Measurements from ENCODE around the gene UXT.
"Not testable (repeated sequence)": the region's sequence is repeated elsewhere in the genome, so short reads cannot be mapped to it uniquely, and the experiment has no call there.

UXT gene, protein sequence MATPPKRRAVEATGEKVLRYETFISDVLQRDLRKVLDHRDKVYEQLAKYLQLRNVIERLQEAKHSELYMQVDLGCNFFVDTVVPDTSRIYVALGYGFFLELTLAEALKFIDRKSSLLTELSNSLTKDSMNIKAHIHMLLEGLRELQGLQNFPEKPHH

GRCh38 chrX:47658684-47659420, at the start of gene UXT:
TSS of gene UXT (minus strand) at chrX:47659180. CDS start at chrX:47658927, 253 bp downstream.
- in situ Hi-C loops (cut with HindIII; ENCODE audit: low pct_unique_long_range_greater_than_20kb, low sequenced_read_pairs) = no loop called here
- peak; percentile 68 to 98 for DNase-seq (ENCODE audit: low read depth in 1 of 2, low spot score in 1 of 2)
- TF ChIP-seq JUND (IDR thresholded peaks at IDR 0.05; ENCODE audit: low read depth) = no peak

GRCh38 chrX:47707031-47707780, 48.2 kb upstream of the UXT start:
- no peak for TF ChIP-seq JUND (IDR thresholded peaks at IDR 0.05; ENCODE audit: low read depth)
- DNase-seq (ENCODE audit: low read depth in 1 of 2, low spot score in 1 of 2) = no peak
- in situ Hi-C loops (cut with HindIII; ENCODE audit: low pct_unique_long_range_greater_than_20kb, low sequenced_read_pairs) = no loop called here

- no peak for TF ChIP-seq JUND (IDR thresholded peaks at IDR 0.05; ENCODE audit: low read depth)
- in situ Hi-C loops (cut with HindIII; ENCODE audit: low pct_unique_long_range_greater_than_20kb, low sequenced_read_pairs) = no loop called here
- DNase-seq (ENCODE audit: low read depth in 1 of 2, low spot score in 1 of 2) = no peak
These were observed 47.6 kb upstream of the UXT start for GRCh38 chrX:47706575-47706974.

- in situ Hi-C loops (cut with HindIII; ENCODE audit: low pct_unique_long_range_greater_than_20kb, low sequenced_read_pairs) = no loop called here
- TF ChIP-seq JUND (IDR thresholded peaks at IDR 0.05; ENCODE audit: low read depth) = no peak
- no peak for DNase-seq (ENCODE audit: low read depth in 1 of 2, low spot score in 1 of 2)
These were observed 45.8 kb upstream of the UXT start for GRCh38 chrX:47704736-47705135.

- TF ChIP-seq JUND (IDR thresholded peaks at IDR 0.05; ENCODE audit: low read depth) = no peak
- in situ Hi-C loops (cut with HindIII; ENCODE audit: low pct_unique_long_range_greater_than_20kb, low sequenced_read_pairs) = no loop called here
- DNase-seq (ENCODE audit: low read depth in 1 of 2, low spot score in 1 of 2) = no peak
These were observed 38.2 kb upstream of the UXT start for GRCh38 chrX:47697181-47697580.

GRCh38 chrX:47690175-47690574, 31.2 kb upstream of the UXT start:
- no peak for DNase-seq (ENCODE audit: low read depth in 1 of 2, low spot score in 1 of 2)
- in situ Hi-C loops (cut with HindIII; ENCODE audit: low pct_unique_long_range_greater_than_20kb, low sequenced_read_pairs) = no loop called here
- TF ChIP-seq JUND (IDR thresholded peaks at IDR 0.05; ENCODE audit: low read depth) = no peak

DNA sequence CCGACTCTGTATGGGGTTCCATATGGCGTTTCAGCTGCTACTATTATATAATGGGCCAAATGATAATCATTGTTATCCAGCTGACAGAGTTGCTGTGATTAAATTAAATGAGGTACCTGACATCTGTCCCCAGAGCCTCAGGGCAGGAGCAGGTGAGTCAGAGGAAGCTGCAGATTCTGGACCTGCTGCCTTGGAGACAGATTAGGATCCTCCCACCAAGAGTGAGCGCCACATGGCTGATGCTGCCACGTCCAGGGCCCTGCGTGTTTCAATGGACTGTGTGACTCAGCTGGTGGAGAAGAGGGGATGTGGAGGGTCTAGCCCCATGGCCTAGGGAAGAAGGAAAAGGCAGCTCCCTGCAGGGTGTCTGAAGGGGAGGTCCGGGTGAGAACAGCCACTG, 28.3 kb upstream of the UXT start:
- in situ Hi-C loops (cut with HindIII; ENCODE audit: low pct_unique_long_range_greater_than_20kb, low sequenced_read_pairs) = no loop called here
- no peak for TF ChIP-seq JUND (IDR thresholded peaks at IDR 0.05; ENCODE audit: low read depth)
- no peak for DNase-seq (ENCODE audit: low read depth in 1 of 2, low spot score in 1 of 2)

GRCh38 chrX:47683829-47684205, 24.8 kb upstream of the UXT start:
- DNase-seq (ENCODE audit: low read depth in 1 of 2, low spot score in 1 of 2) = no peak
- TF ChIP-seq JUND (IDR thresholded peaks at IDR 0.05; ENCODE audit: low read depth) = no peak
- in situ Hi-C loops (cut with HindIII; ENCODE audit: low pct_unique_long_range_greater_than_20kb, low sequenced_read_pairs) = no loop called here

DNA sequence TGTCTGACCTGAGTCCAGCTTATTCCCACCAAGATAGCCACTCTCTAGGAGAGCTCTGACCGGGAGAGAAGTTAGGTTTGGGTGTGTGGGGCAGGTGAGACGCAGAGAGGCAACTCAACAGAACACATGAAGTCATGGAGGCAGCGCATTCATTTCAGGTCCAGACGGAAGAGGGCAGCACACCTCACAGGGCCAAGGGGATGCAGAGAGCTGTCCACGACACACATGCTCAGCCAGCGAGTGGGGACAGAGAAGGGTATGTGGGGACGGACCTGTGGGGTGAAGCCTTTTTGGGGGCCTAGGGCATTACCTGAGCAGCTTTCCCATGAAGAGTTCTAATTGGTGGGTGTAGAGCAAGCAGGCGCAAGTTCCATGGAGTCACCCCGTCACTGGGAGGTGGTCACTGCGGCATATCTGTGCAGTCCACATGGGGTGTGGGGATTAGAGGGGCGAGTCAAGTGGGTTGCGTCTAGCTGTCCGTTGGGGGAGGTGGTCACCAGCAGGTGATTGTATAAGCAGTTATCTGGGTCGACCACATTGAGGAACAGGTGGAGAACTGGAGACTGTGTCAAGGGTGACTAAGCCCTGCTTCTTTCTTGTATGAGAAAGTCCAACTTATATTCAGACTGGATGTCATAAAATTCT, 24.3 kb upstream of the UXT start:
- peak in 1 of 2 experiments; percentile 63 for DNase-seq (ENCODE audit: low read depth in 1 of 2, low spot score in 1 of 2)
- TF ChIP-seq JUND (IDR thresholded peaks at IDR 0.05; ENCODE audit: low read depth) = no peak
- in situ Hi-C loops (cut with HindIII; ENCODE audit: low pct_unique_long_range_greater_than_20kb, low sequenced_read_pairs) = no loop called here

- in situ Hi-C loops (cut with HindIII; ENCODE audit: low pct_unique_long_range_greater_than_20kb, low sequenced_read_pairs); DNase-seq (ENCODE audit: low read depth in 1 of 2, low spot score in 1 of 2): not testable (repeated sequence)
These were observed 17.2 kb upstream of the UXT start for GRCh38 chrX:47675959-47676859.

- in situ Hi-C loops (cut with HindIII; ENCODE audit: low pct_unique_long_range_greater_than_20kb, low sequenced_read_pairs) = no loop called here
- DNase-seq (ENCODE audit: low read depth in 1 of 2, low spot score in 1 of 2) = no peak
- TF ChIP-seq JUND (IDR thresholded peaks at IDR 0.05; ENCODE audit: low read depth) = no peak
These were observed 15.8 kb upstream of the UXT start for GRCh38 chrX:47674776-47675175.

DNA sequence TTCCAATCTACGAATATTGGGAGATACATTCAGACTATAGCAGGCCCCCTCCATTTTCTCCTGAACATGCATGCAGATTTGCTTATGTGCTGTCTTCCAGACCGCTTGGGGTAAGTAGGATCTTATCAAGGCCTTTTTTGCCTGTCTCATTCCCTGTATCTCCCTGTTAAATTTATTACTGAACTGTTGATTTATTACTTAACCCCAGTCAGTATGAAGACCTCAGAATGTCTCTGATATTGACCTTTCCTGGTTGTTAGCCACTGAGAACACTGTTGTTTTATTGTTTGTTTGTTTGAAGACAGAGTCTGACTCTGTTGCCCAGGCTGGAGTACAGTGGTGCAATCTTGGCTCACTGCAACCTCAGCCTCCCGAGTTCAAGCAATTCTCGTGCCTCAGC, 6.8 kb upstream of the UXT start:
- in situ Hi-C loops (cut with HindIII; ENCODE audit: low pct_unique_long_range_greater_than_20kb, low sequenced_read_pairs); DNase-seq (ENCODE audit: low read depth in 1 of 2, low spot score in 1 of 2): not testable (repeated sequence)

Data from T47D (cell line).